Left ventricle myocardium inferior (tissue), 1 donor: Measurements from ENCODE around the gene KAZALD1. TPM values are rescaled to one million over a fixed set of nuclear protein-coding genes. Genes with fewer than 3 reads are reported as not detected.

ENCODE experiments used
- DNase-seq: peaks from one replicate; pipeline ENCODE4 v3.0.0-alpha.2; 2020
- H3K27ac ChIP-seq: fragments of 200-600 bp; replicated peaks from 2 replicates; pipeline ENCODE4 v1.8.0; 2021
- H3K27me3 ChIP-seq: fragments of 200-600 bp; 2 replicates; pipeline ENCODE4 v1.8.0; 2021; ENCODE audit warnings: low read depth
- H3K36me3 ChIP-seq: fragments of 200-600 bp; 2 replicates; pipeline ENCODE4 v1.8.0; 2021
- H3K4me1 ChIP-seq: fragments of 200-600 bp; 2 replicates; pipeline ENCODE4 v1.8.0; 2021
- H3K4me3 ChIP-seq: fragments of 200-600 bp; 2 replicates; pipeline ENCODE4 v1.8.0; 2021; ENCODE audit warnings: mild to moderate bottlenecking, moderate library complexity
- H3K9me3 ChIP-seq: fragments of 200-600 bp; replicated peaks from 2 replicates; pipeline ENCODE4 v1.8.0; 2021
- intact Hi-C: fragments of 100-400 bp; cut with micrococcal nuclease; formaldehyde crosslinking; loops from one replicate; pipeline ENCODE4 v1.11.0; 2022
- total RNA-seq: library from RNA; stranded (reverse); fragmentation: NEBNext Ultra II Directional; extraction: Animal tissue kit (Norgen Biotek cat#: 25700); gene quantifications from one replicate; pipeline ENCODE4 v1.2.1, GENCODE V29; 2021
- TF ChIP-seq, protein P1 (sequence below): fragments of 200-600 bp; IDR thresholded peaks from 2 replicates; pipeline ENCODE4 v1.8.0; 2021; ENCODE audit warnings: antibody characterized with exemption, mild to moderate bottlenecking, borderline replicate concordance
- donor health status: DM: no; HTN: yes; CAD: no; lungs with severe emphysema.

KAZALD1 gene
- total RNA-seq, 1 donor from 2014 or later = 5.1 TPM

DNA sequence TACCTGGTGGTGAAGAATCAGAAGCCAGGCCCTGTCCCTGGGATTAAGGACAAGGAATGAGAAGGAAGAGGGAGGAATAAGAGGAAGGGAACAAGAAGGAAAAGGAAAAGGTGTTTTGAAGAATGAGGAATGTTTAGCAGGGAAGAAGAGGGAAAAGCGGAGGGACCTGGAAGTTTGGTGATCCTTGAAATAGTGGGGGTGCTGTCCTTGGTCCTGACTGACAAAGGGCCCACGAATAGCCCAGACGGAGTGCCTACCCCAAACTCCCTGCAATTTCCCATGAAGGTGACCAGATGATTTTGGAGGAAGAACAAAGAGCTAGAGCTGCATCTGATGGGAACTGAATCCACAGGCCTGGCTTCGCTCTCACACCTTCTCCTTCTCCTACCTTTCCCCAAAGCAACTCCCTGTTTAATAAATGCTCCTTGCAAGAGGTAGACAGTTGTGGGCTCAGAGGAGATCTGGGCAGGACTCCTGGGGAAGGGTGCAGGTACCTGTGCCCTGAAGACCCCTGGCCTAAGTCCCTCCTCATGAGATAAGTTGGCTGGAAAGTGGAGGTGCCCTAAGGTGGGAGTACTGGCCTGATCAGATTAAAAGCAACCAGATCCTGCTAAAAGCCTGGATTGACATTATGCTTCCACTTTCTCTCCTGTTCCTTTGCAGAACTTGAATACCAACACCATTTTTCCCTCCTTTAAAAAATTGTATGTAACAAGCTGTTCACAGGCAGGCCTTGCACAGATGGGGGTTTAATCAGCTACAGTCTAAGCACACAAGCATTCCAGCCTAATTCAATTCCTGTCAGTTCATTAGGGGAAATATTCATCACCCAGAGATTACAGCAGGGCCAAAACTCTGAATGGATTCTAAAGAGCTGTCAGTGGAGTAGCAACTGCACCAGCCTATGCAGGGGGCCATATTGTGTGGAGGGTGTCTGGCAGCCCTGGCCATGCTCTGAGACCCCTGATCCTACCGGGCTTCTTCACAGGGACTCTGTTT is 19.4 kb downstream of the KAZALD1 start:
- Histone ChIP-seq H3K9me3 (no peaks in the 10 kb centered on the region), H3K4me3 (no peak overlapping the region), H3K4me1 (no peaks in the 10 kb centered on the region), H3K27ac (no peak overlapping the region), H3K27me3 (peaks cover 100% of the 10 kb centered on the region), H3K36me3 (no peaks in the 10 kb centered on the region)
- TF ChIP-seq, protein P1, sequence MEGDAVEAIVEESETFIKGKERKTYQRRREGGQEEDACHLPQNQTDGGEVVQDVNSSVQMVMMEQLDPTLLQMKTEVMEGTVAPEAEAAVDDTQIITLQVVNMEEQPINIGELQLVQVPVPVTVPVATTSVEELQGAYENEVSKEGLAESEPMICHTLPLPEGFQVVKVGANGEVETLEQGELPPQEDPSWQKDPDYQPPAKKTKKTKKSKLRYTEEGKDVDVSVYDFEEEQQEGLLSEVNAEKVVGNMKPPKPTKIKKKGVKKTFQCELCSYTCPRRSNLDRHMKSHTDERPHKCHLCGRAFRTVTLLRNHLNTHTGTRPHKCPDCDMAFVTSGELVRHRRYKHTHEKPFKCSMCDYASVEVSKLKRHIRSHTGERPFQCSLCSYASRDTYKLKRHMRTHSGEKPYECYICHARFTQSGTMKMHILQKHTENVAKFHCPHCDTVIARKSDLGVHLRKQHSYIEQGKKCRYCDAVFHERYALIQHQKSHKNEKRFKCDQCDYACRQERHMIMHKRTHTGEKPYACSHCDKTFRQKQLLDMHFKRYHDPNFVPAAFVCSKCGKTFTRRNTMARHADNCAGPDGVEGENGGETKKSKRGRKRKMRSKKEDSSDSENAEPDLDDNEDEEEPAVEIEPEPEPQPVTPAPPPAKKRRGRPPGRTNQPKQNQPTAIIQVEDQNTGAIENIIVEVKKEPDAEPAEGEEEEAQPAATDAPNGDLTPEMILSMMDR = no peak
- DNase-seq = no peak
- intact Hi-C loops = no loop called here

DNA sequence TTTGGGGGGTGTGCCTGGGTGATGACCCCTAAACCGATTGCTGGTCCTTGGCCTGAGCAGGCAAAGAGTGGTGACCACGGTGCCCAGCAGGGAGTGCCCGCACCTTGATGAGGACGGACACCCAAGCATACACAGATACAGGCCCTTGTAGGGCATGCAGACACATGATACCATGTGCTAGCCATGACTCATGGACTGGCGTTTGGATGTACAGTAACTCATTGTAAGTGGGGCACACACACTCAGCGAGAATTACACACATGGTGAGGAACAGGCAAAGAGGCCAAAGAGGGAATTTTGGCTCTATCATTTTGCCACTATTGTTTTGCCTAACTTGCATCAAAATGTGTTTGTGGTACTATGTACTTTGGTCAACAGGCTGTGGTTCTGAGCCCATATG is 24.1 kb downstream of the KAZALD1 start:
- H3K9me3 ChIP-seq = no peaks in the 10 kb centered on the region
- no peak for DNase-seq
- peaks cover 100% of the 10 kb centered on the region for H3K27me3 ChIP-seq
- TF ChIP-seq, protein P1 = no peak
- H3K4me3 ChIP-seq = no peak overlapping the region
- intact Hi-C loops = no loop called here
- H3K4me1 ChIP-seq = no peaks in the 10 kb centered on the region
- no peaks in the 10 kb centered on the region for H3K36me3 ChIP-seq
- H3K27ac ChIP-seq = no peak overlapping the region

DNA sequence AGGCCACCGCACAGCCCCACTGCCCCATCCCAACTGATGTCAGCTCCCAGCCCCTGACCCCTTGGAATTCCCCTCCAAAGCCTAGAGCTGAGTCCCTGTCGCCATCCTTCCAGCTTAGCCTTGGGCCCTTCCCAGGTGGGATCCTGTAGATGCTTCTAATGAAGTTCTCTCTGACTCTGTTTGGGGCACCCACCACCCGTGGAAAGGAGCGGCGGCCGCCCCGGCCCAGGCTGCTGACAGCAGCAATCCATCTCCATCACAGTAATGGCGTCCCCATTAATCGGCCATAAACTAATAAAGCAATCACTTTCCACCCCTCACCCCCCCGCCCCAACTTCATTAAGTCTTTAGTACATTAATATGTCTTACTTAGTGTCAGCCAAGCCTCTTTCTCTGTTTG is 25.6 kb downstream of the KAZALD1 start:
- Histone ChIP-seq H3K9me3 (no peaks in the 10 kb centered on the region), H3K27ac (no peak overlapping the region), H3K36me3 (no peaks in the 10 kb centered on the region), H3K4me1 (no peaks in the 10 kb centered on the region), H3K27me3 (peaks cover 100% of the 10 kb centered on the region), H3K4me3 (no peak overlapping the region)
- DNase-seq = no peak
- TF ChIP-seq, protein P1 = no peak
- intact Hi-C loops = no loop called here

DNA sequence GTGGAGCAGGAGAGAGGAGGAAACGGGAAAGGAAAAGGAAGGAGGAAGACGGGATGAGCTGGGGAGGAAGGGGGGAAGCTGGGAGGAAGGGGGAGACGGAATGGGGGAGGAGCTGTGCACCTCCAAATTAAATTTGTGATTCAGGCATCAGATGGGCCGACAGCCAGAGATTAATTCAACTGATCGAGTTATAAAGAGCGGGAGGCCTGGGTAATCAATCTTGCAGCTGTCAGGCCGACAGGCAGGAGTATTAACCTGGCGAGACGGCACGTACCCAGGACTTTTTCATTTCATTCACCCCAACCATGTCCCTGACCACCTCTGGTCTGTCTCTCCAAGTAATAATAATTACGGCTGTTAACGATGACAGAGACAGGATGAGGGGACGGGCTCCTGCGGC is 26.2 kb downstream of the KAZALD1 start:
- peaks cover 100% of the 10 kb centered on the region for H3K27me3 ChIP-seq
- no peak overlapping the region for H3K4me3 ChIP-seq
- H3K9me3 ChIP-seq = no peaks in the 10 kb centered on the region
- TF ChIP-seq, protein P1 = no peak
- H3K36me3 ChIP-seq = no peaks in the 10 kb centered on the region
- H3K27ac ChIP-seq = no peak overlapping the region
- no peak for DNase-seq
- no peaks in the 10 kb centered on the region for H3K4me1 ChIP-seq
- intact Hi-C loops = no loop called here

DNA sequence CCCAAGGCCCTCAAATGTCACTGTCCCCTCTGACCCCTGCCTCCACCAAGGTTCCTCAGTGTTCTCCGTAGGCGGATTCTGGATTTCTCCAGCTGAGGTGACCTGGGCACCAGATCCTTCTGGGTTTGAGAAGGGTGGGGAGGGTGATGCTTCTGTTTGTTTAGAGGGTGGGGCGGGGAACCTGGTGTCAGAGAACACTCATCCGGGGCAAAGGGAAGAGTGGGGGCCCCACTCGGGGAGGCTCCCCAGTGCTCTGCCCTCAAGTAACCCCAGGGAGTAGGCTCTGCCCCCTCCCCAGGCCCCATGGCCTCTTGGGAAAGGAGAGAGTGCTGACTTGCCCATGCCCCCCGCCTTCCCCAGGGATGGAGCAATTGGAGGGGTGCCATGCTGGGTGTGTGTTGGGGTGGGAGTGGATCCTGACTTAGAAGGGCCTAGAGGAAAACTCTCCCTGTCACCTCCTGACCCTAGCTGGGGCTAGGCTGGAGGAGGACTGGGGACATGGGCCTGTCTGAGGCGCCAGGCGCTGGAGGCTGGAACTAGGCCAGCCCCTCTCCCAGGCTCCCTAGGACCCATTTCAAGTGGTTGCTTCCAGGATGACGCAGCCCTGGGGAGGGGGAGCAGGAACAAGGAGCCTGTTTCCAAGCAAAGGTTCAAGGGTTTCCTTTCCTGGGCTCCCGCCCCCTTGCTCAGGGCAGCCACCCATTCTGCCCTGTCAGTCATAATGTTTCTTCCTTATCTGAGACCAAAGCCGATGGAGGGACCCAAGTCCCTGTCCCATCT is 27.9 kb downstream of the KAZALD1 start:
- Histone ChIP-seq H3K27me3 (peaks cover 100% of the 10 kb centered on the region), H3K4me3 (no peak overlapping the region), H3K27ac (no peak overlapping the region), H3K9me3 (no peaks in the 10 kb centered on the region), H3K36me3 (no peaks in the 10 kb centered on the region), H3K4me1 (no peaks in the 10 kb centered on the region)
- TF ChIP-seq, protein P1 = no peak
- DNase-seq = no peak
- intact Hi-C loops = no loop called here
